Liver (tissue), 9 donors: Measurements from ENCODE around the gene CLEC16A. TPM values are rescaled to one million over a fixed set of nuclear protein-coding genes. Genes with fewer than 3 reads are reported as not detected.
"Not testable (repeated sequence)": the region's sequence is repeated elsewhere in the genome, so short reads cannot be mapped to it uniquely, and the experiment has no call there.

ENCODE experiments used
- DNase-seq: peaks from one replicate; pipeline ENCODE4 v3.0.0-alpha.2; 2017; ENCODE audit warnings: low spot score
- H3K27ac ChIP-seq, 2 donors: one replicate each; pipeline ENCODE4 v1.7.0; 2013; ENCODE audit warnings: inconsistent platforms in 2 of 2, low read length in 2 of 2, control low read depth in 1 of 2, low read depth in 1 of 2, mild to moderate bottlenecking in 1 of 2
- H3K27me3 ChIP-seq, 4 donors: one replicate each; pipeline versions ENCODE4 v1.6.1 to v1.7.0; 2013; ENCODE audit warnings: low read length in 3 of 4, inconsistent platforms in 1 of 4, mild to moderate bottlenecking in 1 of 4, moderate library complexity in 1 of 4; ENCODE audit not compliant: control insufficient read depth in 4 of 4, insufficient read depth in 4 of 4
- H3K36me3 ChIP-seq, 4 donors: one replicate each; pipeline versions ENCODE4 v1.6.1 to v1.7.0; 2013; ENCODE audit warnings: low read length in 3 of 4, mild to moderate bottlenecking in 3 of 4, low read depth in 1 of 4, moderate library complexity in 1 of 4; ENCODE audit not compliant: control insufficient read depth in 4 of 4, insufficient read depth in 3 of 4
- H3K4me1 ChIP-seq, 4 donors: one replicate each; pipeline versions ENCODE4 v1.6.1 to v1.7.0; 2013; ENCODE audit warnings: low read length in 3 of 4, mild to moderate bottlenecking in 3 of 4, moderate library complexity in 1 of 4; ENCODE audit not compliant: control insufficient read depth in 4 of 4, insufficient read depth in 4 of 4
- H3K4me3 ChIP-seq, 3 donors: one replicate each; pipeline versions ENCODE4 v1.6.1 to v1.7.0; 2013; ENCODE audit warnings: low read length in 3 of 3, control low read depth in 1 of 3, low read depth in 1 of 3, mild to moderate bottlenecking in 1 of 3
- H3K9ac ChIP-seq, 2 donors: one replicate each; pipeline ENCODE4 v1.7.0; 2013; ENCODE audit warnings: low read length in 2 of 2, mild to moderate bottlenecking in 2 of 2, moderate library complexity in 2 of 2, control low read depth in 1 of 2, low read depth in 1 of 2
- H3K9me3 ChIP-seq, 4 donors: one replicate each; pipeline versions ENCODE4 v1.6.1 to v1.7.0; 2013; ENCODE audit warnings: low read length in 3 of 4; ENCODE audit not compliant: control insufficient read depth in 4 of 4
- CTCF ChIP-seq: fragments of 150-350 bp; IDR thresholded peaks from 2 replicates; pipeline ENCODE4 v1.5.1; 2017; ENCODE audit warnings: improper control_type of control experiment, low read depth, low read length; ENCODE audit not compliant: missing input control
- EGR1 ChIP-seq, 2 donors: IDR thresholded peaks; 2 replicates each; pipeline ENCODE4 v1.6.1; 2016 to 2018; ENCODE audit warnings: antibody characterized with exemption in 2 of 2, low read depth in 2 of 2
- FOXA1 ChIP-seq: IDR thresholded peaks from 2 replicates; pipeline ENCODE4 v1.6.1; 2016; ENCODE audit warnings: antibody characterized with exemption
- FOXA2 ChIP-seq: IDR thresholded peaks from 2 replicates; pipeline ENCODE4 v1.6.1; 2016; ENCODE audit warnings: antibody characterized with exemption
- GABPA ChIP-seq, 2 donors: IDR thresholded peaks in 1 of 2; conservative IDR thresholded peaks in 1 of 2; 2 replicates each; pipeline ENCODE4 v1.6.1; 2016; ENCODE audit warnings: antibody characterized with exemption in 2 of 2, mild to moderate bottlenecking in 1 of 2, moderate library complexity in 1 of 2
- HNF4A ChIP-seq, 2 donors: conservative IDR thresholded peaks; 2 replicates each; pipeline ENCODE4 v1.6.1; 2016; ENCODE audit warnings: antibody characterized with exemption in 2 of 2, mild to moderate bottlenecking in 2 of 2
- HNF4G ChIP-seq: IDR thresholded peaks from 2 replicates; pipeline ENCODE4 v1.6.1; 2016; ENCODE audit warnings: antibody characterized with exemption
- JUND ChIP-seq, 2 donors: IDR thresholded peaks; 2 replicates each; pipeline ENCODE4 v1.6.1; 2016; ENCODE audit warnings: antibody characterized with exemption in 2 of 2
- NR2F2 ChIP-seq: IDR thresholded peaks from 2 replicates; pipeline ENCODE4 v1.6.1; 2016; ENCODE audit warnings: antibody characterized with exemption
- RAD21 ChIP-seq, 2 donors: IDR thresholded peaks; 2 replicates each; pipeline ENCODE4 v1.6.1; 2016; ENCODE audit warnings: antibody characterized with exemption in 2 of 2, mild to moderate bottlenecking in 2 of 2
- RXRA ChIP-seq, 2 donors: IDR thresholded peaks; 2 replicates each; pipeline ENCODE4 v1.6.1; 2017 to 2018; ENCODE audit warnings: antibody characterized with exemption in 2 of 2, mild to moderate bottlenecking in 1 of 2
- SP1 ChIP-seq: IDR thresholded peaks from 2 replicates; pipeline ENCODE4 v1.6.1; 2018; ENCODE audit warnings: antibody characterized with exemption, mild to moderate bottlenecking
- TAF1 ChIP-seq: conservative IDR thresholded peaks from 2 replicates; pipeline ENCODE4 v1.6.1; 2016; ENCODE audit warnings: antibody characterized with exemption, mild to moderate bottlenecking
- YY1 ChIP-seq: IDR thresholded peaks from 2 replicates; pipeline ENCODE4 v1.6.1; 2016; ENCODE audit warnings: antibody characterized with exemption, mild to moderate bottlenecking
- ZBTB33 ChIP-seq: IDR thresholded peaks from 2 replicates; pipeline ENCODE4 v1.6.1; 2016; ENCODE audit warnings: antibody characterized with exemption
- WGBS: extraction: QIAGEN DNeasy Blood & Tissue Kit; methylation state at CpG from one replicate; pipeline ENCODE4 v1.1.7; 2013; 5-methylcytosine and 5-hydroxymethylcytosine counted together
- polyA plus RNA-seq, 2 donors: library from polyadenylated mRNA; stranded (reverse) in 1 of 2; unstranded in 1 of 2; fragments of 200-250 nt in 1 of 2; fragments of >200 nt in 1 of 2; fragmentation: Nextera tagmentation in 1 of 2; extraction: Ambion mirVana in 1 of 2; gene quantifications; one replicate each; pipeline versions ENCODE4 v1.2.1 to v1.2.3, GENCODE V29; 2013 to 2015
- total RNA-seq, 2 donors: library from RNA; depleted of rRNA; stranded (reverse); fragments of >200 nt; gene quantifications; one replicate each; pipeline ENCODE4 v1.2.3, GENCODE V29; 2014
- TF ChIP-seq, protein P1 (sequence below): IDR thresholded peaks from 2 replicates; pipeline ENCODE4 v1.6.1; 2016; ENCODE audit warnings: antibody characterized with exemption
- TF ChIP-seq, protein P2 (sequence below): IDR thresholded peaks from 2 replicates; pipeline ENCODE4 v1.6.1; 2016; ENCODE audit warnings: antibody characterized with exemption, mild to moderate bottlenecking
- TF ChIP-seq, protein P3 (sequence below): IDR thresholded peaks from 2 replicates; pipeline ENCODE4 v1.6.1; 2016; ENCODE audit warnings: antibody characterized with exemption
- donor health status: healthy.
- donor health status: healthy.
- donor health status: healthy.
- donor health status: healthy.
- donor health status: healthy.

CLEC16A gene
- total and polyA plus RNA-seq, 4 donors = 9.7 to 23.0 (median 17.4) TPM

GRCh38 chr16:10966129-10966528 lies 21.8 kb downstream of the CLEC16A start:
- Histone ChIP-seq H3K36me3 (peaks cover 0 to 26% (median 13%) of the 10 kb centered on the region in 4 donors), H3K27me3 (no peaks in the 10 kb centered on the region), H3K4me3 (no peak overlapping the region), H3K4me1 (peaks cover 0 to 14% (median 10%) of the 10 kb centered on the region in 4 donors), H3K27ac (no peak overlapping the region), H3K9ac (no peak overlapping the region), H3K9me3 (no peaks in the 10 kb centered on the region)
- DNase-seq = no peak
- TF ChIP-seq JUND (IDR thresholded peaks at IDR 0.05) (no peak), RXRA (IDR thresholded peaks at IDR 0.05) (no peak), CTCF (no peak), SP1 (no peak), HNF4G (no peak), ZBTB33 (no peak), RAD21 (IDR thresholded peaks at IDR 0.05) (no peak), HNF4A (conservative IDR thresholded peaks at IDR 0.05) (no peak), YY1 (no peak), FOXA1 (no peak), TAF1 (no peak), NR2F2 (no peak), FOXA2 (no peak), EGR1 (IDR thresholded peaks at IDR 0.05; ENCODE audit: low read depth in 2 of 2) (no peak), GABPA (IDR thresholded peaks at IDR 0.05 in 1 of 2, conservative IDR thresholded peaks at IDR 0.05 in 1 of 2) (no peak)
- TF ChIP-seq, protein P1, sequence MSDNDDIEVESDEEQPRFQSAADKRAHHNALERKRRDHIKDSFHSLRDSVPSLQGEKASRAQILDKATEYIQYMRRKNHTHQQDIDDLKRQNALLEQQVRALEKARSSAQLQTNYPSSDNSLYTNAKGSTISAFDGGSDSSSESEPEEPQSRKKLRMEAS = no peak
- TF ChIP-seq, protein P2, sequence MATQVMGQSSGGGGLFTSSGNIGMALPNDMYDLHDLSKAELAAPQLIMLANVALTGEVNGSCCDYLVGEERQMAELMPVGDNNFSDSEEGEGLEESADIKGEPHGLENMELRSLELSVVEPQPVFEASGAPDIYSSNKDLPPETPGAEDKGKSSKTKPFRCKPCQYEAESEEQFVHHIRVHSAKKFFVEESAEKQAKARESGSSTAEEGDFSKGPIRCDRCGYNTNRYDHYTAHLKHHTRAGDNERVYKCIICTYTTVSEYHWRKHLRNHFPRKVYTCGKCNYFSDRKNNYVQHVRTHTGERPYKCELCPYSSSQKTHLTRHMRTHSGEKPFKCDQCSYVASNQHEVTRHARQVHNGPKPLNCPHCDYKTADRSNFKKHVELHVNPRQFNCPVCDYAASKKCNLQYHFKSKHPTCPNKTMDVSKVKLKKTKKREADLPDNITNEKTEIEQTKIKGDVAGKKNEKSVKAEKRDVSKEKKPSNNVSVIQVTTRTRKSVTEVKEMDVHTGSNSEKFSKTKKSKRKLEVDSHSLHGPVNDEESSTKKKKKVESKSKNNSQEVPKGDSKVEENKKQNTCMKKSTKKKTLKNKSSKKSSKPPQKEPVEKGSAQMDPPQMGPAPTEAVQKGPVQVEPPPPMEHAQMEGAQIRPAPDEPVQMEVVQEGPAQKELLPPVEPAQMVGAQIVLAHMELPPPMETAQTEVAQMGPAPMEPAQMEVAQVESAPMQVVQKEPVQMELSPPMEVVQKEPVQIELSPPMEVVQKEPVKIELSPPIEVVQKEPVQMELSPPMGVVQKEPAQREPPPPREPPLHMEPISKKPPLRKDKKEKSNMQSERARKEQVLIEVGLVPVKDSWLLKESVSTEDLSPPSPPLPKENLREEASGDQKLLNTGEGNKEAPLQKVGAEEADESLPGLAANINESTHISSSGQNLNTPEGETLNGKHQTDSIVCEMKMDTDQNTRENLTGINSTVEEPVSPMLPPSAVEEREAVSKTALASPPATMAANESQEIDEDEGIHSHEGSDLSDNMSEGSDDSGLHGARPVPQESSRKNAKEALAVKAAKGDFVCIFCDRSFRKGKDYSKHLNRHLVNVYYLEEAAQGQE = no peak
- TF ChIP-seq, protein P3, sequence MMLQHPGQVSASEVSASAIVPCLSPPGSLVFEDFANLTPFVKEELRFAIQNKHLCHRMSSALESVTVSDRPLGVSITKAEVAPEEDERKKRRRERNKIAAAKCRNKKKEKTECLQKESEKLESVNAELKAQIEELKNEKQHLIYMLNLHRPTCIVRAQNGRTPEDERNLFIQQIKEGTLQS = no peak
- WGBS = 86% methylated on average over 5 of the region's 5 CpGs

DNA sequence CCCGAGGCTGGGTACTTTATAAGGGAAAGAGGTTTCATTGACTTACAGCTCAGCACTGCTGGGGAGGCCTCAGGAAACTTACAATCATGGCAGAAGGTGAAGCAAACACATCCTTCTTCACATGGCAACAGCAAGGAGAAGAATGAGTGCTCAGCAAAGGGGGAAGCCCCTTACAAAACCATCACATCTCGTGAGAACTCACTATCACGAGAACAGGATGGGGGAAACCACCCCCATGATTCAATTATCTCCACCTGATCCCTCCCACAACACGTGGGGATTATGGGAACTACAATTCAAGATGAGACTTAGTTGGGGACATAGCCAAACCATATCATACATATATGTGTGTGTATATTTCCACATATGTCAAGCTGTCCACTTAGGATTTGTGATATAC lies 22.2 kb downstream of the CLEC16A start:
- WGBS = 77% methylated on average over 4 of the region's 4 CpGs
- not testable (repeated sequence) for H3K9ac ChIP-seq, H3K9me3 ChIP-seq, H3K4me3 ChIP-seq, H3K27me3 ChIP-seq, DNase-seq, H3K27ac ChIP-seq
- H3K4me1 ChIP-seq = peaks cover 0 to 14% (median 10%) of the 10 kb centered on the region in 4 donors
- peaks cover 0 to 27% (median 13%) of the 10 kb centered on the region in 4 donors for H3K36me3 ChIP-seq
